LHCN-M2 (cell line): ENCODE measurements around the gene C19orf85. TPM values are rescaled to one million over a fixed set of nuclear protein-coding genes. Genes with fewer than 3 reads are reported as not detected.

Source experiments
- DNase-seq: peaks from one replicate; pipeline ENCODE4 v3.0.0-alpha.2; 2012; ENCODE audit warnings: low read depth
- total RNA-seq: library from RNA; depleted of rRNA; stranded (reverse); fragments of >200 nt; gene quantifications from 2 replicates; pipeline ENCODE4 v1.2.3, GENCODE V29; 2014

C19orf85 gene
- total RNA-seq, 1 experiment from 2014 or later = not detected

DNA sequence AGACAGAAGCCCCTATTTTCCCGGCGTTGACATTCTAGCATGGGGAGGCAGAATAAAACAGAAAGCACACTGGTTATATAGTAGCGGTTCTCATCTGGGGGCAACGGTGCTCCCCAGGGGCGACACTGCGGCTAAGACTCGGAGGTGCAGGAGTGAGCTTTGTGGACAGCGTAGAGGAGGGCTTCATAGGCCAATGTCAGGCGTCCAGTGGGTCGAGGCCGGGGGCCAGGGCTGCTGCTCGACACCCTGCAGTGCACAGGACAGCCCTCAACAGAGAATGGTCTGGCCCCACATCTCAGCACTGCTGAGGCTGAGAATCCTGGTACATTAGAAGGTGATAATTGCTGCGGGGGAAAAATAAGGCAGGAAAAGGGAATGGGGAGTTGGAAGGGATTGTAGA, 13.4 kb upstream of the C19orf85 start:
- no peak for DNase-seq

DNA sequence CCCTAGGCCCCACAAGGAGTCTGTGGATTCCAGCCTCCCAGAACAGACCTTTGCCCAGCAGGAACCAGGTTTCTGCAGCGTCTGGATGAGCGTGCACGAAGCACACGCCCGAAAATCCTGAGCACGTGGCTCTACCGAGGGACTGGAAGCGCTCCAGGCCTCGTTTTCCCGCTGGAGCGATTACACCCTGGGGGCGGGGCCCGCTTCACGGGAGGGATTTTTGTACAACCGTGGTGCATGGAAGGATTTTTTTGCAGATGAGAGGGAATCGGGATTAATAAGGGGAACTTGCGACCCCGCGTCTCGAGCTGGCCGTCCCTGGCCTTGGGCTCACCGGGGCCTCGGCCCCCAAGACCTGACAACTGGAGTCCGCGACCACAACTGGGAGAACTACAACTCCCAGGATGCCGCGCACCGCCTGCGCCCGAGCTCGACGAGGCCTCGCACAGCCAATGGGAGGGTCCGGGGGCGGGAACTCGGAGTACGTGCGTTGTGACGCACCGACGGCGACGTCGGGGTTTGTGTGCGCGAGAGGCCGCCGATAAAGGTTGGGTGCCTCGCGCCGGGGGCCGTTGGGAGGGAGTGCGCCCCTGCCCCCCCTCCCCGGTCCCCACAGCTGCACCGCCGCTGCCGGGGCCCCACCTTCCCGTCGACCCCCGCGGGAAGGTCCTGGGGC, 11.7 kb upstream of the C19orf85 start, which contains the start of gene ZNF628:
Gene ZNF628 (plus strand): TSS at position 518 of the 676 bp plus-strand sequence. CDS start 3,294 bp downstream, outside the sequence.
- peak; percentile 98 for DNase-seq

DNA sequence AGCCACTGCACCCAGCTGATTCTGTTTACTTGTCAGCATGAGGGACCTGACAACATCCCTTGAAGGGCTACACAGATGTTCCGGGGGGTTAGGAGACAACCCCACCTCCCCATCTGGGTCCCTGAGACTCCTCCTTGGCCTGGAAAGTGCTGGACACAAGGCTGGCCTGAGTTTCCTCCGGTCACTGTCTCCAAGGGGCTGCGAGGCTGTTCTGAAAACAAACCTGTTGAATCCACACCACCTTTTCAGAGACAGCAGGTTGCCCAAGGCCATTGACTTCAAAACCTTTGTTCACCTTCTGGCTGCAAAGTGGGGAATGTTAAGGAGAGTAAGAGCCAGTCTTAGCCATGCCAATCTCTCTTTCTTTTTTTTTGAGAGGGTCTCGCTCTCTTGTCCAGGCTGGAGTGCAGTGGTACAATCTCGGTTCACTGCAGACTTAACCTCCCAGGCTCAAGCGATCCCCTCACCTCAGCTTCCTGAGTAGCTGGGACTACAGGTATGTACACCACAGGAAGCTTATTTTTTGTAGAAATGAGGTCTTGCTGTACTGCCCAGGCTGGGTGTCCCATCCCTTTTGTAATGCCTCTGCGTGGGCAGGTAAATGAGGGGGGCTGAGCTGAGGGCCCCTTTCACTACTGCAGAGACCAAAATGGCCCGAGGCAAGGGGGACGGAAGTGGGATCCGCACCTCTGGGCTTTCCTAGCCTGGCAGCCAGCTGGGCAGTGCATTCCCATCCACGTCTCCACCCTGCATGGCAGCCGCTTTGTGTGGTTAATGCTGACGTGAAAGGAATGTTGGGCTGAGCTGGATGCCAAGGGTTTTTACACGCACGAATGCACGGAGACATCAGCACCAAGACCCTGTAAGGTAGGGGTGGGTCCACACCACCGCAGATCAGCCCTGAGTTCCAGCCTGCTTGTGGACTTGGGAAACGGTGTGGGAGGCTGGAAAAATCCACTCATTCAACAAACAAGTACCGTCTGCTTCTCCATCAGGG, 10.0 kb upstream of the C19orf85 start:
- peak; percentile 76 for DNase-seq

DNA sequence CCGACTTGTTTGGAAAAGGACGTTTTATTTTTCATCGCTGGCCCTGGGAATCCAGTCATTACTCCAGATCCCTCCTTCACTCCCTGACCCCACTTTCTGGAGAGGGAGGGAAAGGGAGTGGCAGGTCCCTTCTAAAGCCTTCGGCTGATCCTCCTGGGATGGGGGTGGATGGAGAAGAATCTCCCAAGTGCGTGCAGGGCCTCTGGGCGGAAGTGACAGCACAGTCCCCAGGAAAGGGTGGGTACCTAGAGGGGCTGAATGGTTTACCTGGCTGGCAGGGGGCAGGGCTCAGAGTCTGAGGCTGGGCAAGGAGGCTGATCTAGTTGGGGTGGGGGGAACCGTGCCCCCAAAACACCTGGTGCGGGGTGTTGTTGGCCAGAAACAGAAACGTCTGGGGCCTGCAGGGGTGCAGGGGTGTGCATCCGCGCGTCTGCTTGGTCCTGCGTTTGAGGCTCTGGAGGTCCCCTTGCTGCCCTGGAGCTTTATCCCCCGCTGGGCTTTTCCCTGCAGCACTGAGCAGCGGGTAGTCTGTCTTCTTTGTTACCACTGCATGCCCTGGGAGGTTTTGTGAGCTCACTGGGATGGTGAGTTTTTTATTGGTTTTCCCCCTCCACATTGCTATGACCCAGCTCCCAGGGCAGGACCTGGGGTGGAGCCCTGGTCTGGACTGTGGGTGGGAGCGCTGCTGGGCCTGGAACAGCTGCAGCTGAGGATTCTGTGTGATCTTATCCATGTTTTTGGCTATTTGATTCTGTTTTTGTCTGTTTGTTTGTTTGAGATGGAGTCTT, 8.9 kb upstream of the C19orf85 start:
- peak; percentile 93 for DNase-seq

DNA sequence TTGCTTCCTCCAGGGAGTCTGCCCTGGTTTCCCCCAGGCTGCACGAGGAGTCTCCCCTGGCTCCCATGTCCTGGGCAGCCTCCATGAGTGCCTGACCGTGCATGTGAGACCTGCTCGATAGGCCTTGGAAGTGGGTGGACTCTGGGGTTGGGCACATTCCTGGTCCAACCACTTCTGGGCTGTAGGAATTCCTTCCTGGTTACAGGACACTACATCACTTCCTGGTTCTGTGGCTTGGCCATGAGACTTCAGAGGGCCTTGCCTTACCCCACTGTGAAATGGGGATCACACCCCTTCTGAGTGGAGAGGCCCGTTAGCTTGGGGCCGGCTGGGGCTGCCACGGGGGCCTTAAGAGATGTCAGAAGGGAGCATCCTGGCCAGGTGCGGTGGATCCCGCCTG, 7.9 kb upstream of the C19orf85 start:
- DNase-seq = peak; percentile 85

DNA sequence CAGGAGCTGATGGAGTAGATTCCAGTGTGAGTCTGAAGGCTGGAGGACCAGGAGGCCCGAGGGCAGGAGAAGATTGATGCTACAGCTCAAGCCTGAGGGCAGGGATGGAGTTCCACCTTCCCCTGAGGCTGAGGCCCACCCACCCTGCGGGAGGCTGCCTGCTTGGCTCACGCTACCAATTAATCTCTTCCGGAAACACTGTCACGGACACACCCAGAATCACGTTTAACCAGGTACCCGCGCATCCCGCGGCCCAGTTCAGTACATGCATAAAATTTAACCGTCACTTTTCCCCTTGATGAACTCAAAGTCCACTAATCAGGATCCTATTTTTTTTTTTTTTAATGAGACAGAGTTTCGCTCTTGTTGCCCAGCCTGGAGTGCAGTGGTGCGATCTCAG, 6.7 kb upstream of the C19orf85 start:
- DNase-seq = no peak

DNA sequence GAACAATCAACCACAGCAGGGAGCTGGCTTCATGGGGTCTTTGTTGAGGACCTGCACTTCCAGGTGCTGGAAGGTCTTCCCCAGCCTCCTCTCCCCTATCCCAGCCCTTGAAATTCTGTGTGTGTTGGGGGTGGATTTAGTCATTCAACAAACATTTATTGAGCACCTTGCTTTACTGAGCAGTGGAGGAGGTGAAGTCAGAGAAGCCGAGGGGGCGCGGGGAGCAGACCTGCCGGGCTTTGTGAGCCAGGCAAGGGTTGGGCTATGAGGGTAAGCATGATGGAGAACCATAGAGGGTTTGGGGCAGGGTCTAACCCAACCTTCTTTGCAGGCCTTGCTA, 3.5 kb upstream of the C19orf85 start:
- DNase-seq = no peak

DNA sequence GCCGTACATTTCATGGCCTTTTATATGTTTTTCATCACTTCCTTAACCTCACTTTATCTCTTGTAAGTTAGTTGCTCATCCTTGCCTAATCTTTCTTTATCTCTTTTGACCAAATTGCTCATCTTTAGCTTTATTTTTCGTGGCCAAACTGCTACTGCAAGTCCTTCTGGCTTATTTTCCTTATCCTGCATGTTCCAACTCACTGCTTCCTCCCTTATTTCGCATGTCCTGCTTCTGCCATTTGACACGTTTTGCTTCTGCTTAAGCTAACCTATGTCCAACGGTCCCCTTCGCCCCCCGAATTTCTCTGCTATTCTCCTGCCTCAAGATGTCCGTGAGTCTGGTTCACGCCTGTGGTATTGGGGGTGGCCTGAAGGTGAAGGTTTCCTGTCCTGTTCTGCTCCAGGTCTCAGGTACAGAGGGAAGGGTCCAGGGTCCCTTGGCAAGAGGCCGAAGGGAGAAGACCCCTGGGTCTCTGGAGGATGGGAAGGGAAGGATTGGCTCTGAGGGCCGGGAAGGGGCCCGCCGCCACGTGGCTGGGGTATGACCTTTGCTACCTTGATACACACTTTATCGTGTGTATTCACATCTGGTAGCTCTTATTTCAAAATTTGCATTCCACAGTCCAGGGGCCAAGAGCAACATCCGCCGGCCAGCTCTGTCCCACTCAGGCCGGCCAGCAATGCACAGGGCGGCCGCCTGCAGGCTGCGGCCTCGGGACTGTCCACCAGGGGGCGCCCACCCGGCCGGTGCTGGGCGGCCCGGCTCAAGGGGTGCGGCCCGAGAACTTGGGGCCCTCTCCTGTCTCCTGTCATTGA, 2.9 kb upstream of the C19orf85 start:
- DNase-seq = peak; percentile 45

DNA sequence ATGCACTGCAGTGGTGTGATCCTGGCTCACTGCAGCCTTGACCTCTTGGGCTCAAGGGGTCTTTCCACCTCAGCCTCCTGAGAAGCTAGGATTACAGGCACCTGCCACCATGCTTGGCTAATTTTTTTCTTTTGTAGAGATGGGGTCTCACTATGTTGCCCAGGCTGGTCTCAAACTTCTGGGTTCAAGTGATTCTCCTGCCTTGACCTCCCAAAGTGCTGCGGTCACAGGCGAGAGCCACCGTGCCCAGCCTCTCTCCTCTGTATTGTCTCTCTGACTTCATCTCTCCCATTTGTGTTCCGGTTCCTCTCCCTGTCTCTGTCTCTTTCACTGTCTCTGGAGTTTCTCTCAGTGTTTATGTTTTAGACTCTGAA, 1.7 kb upstream of the C19orf85 start:
- no peak for DNase-seq

DNA sequence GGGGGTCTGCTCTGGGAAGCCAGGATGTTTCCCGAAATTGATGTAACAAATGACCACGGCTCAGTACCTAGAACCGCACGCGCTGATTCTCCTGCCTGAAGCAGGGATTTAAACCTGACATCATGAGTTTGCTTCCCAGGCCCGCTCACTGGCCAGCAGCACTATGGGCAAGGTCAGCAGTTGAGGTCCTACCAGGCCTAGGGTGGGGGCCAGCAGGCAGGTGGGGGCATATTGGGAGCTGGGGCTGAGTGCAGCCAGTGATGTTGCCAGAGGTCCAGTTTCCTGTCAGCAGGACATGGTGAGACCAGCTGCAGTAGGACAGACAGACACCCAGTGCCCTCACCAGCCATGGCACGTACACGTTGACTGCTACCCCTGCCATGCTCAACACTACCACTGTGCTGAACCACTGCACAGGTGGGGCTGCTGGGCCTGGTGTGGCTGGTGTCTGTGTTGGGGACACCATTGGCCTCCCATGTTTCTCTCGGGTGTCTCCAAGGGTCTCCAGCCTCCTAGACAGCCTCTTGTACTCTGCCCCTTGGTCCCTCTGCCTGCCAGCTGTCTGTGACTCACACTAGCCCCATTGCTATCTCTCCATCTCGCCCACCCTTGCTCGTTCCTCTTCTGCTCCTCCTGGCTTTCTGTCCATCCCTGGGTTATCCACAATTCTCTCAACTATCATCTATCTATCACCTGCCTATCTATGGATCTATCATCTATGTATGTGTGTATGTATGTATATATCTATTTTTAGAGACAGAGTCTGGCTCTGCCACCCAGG, 1.1 kb upstream of the C19orf85 start:
- no peak for DNase-seq

DNA sequence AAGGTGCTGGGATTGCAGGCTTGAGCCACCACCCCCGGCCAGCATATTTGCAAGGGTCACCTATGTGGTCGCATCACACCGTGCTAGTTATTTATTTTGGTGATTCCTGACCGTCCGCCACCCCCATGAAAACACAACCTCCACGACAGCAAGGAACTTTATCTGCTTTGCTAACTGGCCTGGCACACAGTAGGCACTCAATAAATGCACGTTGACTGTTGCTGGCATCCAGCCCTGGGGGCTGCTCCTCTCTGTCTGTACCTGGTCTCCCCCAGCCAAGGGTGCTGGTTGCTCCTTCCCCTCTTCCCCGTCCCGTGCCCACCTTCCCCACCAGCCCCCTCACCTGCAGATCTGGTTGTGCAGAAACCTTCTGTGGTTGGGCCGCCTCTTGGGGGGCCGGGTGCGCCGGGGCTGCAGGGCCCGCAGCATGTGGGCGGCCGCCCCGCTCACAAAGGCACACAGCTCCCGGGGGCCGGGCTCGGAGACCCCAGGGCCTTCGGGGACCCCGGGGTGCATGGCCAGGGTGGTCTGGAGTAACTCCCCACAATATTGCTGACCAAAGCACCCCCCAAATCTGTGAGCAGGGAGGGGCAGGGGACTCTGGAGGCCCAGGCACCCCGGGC, 401 bp downstream of the C19orf85 start:
- no peak for DNase-seq

DNA sequence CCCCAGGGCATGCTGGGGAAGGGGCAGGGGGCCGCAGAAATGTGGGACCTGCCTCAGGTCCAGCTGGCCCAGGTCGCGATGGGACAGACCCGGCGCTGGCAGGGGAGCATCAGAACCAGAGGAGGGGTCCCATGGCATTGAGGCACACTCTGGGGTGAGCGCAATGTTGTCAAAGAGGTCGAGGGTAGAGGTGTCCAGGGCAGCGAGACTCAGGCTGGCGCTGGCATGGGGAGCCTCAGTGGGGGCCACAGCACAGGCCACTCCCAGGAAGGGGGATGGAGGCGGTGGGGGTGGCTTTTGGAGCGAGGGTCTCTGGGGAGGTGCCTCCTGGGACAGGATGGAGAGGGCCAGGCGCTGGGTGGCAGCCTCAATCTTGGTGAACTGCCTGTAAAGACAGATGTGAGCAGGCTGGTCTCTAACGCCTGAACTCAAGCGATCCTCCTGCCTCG, 944 bp downstream of the C19orf85 start:
- DNase-seq = no peak

DNA sequence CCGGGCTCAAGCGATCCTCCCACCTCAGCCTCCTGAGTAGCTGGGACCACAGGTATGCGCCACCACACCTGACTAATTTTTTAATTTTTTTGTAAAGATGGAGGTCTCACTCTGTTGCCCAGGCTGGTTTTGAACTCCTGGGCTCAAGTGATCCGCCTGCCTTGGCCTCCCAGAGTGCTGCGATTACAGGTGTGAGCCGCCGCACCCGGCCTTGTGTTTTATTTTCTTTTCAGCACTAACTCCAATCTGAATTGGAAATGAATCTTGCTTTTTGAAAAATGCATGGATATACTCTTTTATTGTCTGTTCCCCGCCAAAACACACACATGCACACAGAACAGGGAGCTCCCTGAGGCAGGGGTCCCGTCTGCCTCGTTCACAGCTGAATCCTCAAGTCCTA, 1.8 kb downstream of the C19orf85 start:
- no peak for DNase-seq

DNA sequence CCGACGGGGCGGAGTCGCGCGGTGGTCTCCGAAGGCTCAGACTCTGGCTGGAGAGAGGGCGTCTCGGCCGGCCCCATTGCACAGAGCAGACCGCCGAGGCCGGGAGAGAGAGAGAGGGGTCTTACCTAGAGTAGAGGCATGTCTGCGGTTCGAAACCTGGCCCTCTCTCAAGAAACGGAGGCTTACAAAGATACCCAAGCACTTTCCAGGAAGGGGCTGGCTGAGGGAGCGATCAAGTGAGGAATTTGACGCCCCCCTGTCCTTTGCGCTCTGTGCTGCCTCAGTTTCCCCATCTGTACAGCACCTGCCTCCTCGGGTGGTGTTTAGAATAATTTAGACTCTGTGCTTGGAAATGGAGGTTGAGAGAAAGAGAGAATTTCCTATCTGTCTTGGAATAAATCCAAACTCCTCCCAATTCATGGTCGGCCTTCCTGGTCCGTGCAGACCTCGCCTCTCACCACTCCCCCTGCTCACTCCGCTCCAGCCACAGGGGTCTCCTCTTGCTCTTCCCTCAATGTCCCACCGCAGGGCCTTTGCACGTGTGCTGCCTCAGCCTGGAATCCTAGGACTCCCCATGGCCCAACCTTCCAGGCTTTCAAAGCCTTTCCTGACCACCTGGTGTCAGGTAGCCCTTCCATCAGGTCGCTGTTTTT, 2.5 kb downstream of the C19orf85 start:
- DNase-seq = peak; percentile 41

DNA sequence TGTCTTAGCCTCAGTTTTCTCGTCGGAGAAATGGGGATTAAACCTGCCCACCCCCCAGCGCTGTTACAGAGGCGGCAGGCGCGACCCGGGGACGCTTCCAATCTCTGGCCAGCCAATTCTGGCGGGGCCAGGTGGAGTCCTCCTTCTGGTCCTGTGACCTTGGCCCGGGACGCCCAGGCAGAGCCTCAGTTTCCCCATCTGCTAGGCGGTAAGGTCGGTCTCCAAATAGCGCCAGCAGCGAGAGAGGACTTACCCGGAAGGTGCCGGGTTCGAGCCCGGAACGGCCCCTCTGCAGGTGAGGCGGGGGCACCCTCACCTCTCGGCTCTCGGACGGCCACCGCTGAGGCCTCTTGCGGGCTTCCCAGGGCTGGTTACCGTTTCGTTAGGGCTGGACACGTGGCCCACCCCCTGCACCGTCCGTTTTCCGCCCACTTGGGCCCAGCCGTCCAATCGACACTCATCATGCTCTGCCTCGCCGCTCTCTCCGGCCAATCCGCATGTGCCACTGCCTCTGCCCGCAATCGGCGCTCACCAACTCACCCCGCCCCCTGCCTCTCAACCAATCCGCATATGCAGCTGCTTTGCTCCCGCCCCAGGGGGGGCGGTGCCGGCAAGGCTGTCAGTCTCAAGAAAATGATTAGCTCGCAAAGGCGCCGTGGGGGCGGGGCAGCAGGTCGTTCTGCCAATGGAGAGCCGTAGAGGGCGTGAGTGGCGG, 3.1 kb downstream of the C19orf85 start, which contains the start of gene ISOC2:
Gene ISOC2 (minus strand): TSS at position 384 of the 715 bp plus-strand sequence. CDS start 5,156 bp downstream, outside the sequence.
- DNase-seq = peak; percentile 99

DNA sequence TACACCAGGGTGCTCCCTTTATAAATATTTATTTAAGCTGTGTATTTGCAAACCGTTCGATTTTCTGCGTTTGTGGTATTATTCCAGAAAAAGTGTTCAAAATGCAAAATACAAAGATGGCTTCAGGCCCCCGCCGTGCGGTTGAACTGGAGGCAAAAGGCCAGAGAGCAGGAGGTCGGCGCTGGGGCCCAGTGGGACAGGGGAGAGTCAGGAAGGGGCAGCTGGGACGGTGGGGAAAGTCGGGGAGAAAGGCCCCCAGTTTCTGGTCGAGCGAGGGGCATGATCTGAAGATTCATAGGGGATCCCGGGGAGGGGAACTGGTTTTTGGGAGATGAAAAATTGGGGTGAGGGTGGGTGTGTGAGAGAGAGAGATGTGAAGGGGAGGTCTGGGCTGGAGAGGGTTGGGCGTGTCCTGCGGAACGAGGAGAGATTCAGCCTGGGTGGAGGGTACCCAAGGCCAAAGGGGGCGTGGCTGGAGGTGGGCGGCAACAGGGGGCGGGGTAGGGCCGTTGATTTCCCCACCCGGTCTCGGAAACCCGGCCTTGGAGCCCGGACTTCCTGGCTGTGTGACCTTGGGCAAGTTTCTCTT, 3.8 kb downstream of the C19orf85 start:
- DNase-seq = peak; percentile 68

DNA sequence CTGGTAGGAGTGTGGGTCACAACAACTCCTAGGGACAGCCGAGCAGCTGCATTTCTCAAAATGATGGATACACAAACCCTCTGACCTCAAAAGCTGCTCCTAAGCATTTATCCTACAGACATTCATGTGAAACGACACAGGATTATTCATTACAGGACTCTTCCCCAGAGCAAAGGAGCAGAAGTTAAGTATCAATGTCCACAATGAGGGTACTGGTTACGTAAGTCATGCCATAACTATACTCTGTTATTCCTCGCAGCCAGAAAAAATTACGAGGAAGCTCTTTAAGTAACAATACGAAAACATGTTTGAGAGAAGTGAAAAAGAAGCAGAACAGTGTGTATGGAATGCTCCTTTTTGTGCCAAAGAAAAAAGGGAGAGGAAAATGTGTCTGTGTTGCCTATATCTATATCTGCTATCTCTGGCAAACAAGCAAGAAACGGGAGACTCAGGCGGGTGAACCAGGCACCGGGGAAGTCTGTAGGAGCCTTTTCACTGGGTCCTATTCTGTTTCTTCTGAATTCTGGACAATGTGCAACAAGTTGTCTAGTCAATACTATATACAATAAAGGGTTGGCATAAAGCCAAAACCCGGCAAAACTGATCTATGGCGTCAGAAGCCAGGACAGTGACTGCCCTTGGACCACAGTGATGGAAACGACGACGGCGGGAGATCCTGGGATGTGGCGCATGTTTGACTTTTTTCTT, 4.4 kb downstream of the C19orf85 start:
- DNase-seq = no peak
